ENCODE results near the gene SMG5.

Gene SMG5

DNA sequence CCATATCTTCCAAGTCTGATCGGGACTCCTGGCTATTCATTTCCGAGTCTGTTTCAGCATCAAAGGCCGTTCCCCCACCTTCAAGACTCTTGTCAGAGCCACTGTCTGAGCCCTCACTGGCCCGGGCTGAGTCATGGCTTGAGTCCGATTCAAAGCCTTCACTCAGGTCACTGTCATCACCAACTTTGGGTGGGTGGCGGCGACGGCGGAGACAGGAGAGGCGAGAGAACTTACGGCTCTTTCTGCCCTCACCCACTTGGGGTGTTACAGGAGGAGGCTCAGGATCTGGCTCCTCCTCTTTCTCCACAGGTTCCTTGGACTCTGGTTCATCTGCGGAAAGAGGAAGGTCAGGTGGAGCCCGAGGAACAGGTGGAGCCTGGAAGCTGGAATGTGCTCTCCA is 16.6 kb downstream of the SMG5 start:
- Mint-ChIP-seq H3K4me1 (no peaks in the 10 kb centered on the region), H3K36me3 (peaks cover 54% of the 10 kb centered on the region), H3K27me3 (no peaks in the 10 kb centered on the region), H3K27ac (no peak overlapping the region), H3K4me3 (no peak overlapping the region), H3K9me3 (no peaks in the 10 kb centered on the region)
- DNase-seq (ENCODE audit: low spot score in 2 of 2), result no peak
- no peak for ATAC-seq (ENCODE audit: low read depth)

- H3K4me3 Mint-ChIP-seq, result no peak overlapping the region
- H3K9me3 Mint-ChIP-seq, result no peaks in the 10 kb centered on the region
- H3K36me3 Mint-ChIP-seq, result peaks cover 62% of the 10 kb centered on the region
- no peaks in the 10 kb centered on the region for H3K4me1 Mint-ChIP-seq
- ATAC-seq (ENCODE audit: low read depth) (no peak), DNase-seq (ENCODE audit: low spot score in 2 of 2) (no peak)
- no peaks in the 10 kb centered on the region for H3K27me3 Mint-ChIP-seq
- no peak overlapping the region for H3K27ac Mint-ChIP-seq
Measured at GRCh38 chr1:156263288-156263655, 19.4 kb downstream of the SMG5 start.

- DNase-seq (ENCODE audit: low spot score in 2 of 2) (no peak), ATAC-seq (ENCODE audit: low read depth) (no peak)
Measured at GRCh38 chr1:156262461-156263287, 20.0 kb downstream of the SMG5 start.

DNA sequence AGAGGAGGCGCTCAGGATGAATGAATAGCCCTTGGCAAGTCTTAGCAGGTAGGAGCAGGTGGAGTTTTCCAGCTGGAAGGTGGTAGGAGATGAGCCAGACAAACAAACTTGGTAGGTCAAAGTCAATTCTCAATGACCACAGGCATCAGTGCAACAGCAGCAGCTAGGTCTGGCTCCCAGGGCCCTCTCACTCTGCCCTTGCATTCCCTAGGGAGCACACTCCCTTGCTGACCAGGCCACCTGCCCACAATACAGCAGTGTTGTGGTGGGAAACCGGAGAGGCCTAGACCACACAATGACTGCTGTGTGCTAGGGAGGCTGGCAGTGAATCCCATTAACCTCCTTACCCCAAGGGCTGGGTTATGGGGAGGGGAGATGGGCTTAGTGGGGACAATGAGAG is 21.7 kb downstream of the SMG5 start:
- Mint-ChIP-seq H3K36me3 (peaks cover 51% of the 10 kb centered on the region), H3K27ac (peak overlapping the region; percentile 38), H3K9me3 (no peaks in the 10 kb centered on the region), H3K4me3 (no peak overlapping the region), H3K4me1 (no peaks in the 10 kb centered on the region), H3K27me3 (no peaks in the 10 kb centered on the region)
- ATAC-seq (ENCODE audit: low read depth) (no peak), DNase-seq (ENCODE audit: low spot score in 2 of 2) (no peak)

More at GRCh38 chr1:156262461-156263287, 20.0 kb downstream of the SMG5 start:
- H3K36me3 Mint-ChIP-seq, result peaks cover 62% of the 10 kb centered on the region
- peak overlapping the region; percentile 9 for H3K27ac Mint-ChIP-seq
- H3K4me3 Mint-ChIP-seq, result no peak overlapping the region
- no peaks in the 10 kb centered on the region for H3K27me3 Mint-ChIP-seq
- H3K4me1 Mint-ChIP-seq, result no peaks in the 10 kb centered on the region
- H3K9me3 Mint-ChIP-seq, result no peaks in the 10 kb centered on the region

GRCh38 chr1:156259805-156260204 is 22.8 kb downstream of the SMG5 start:
- no peak for DNase-seq (ENCODE audit: low spot score in 2 of 2)
- H3K4me3 Mint-ChIP-seq, result no peak overlapping the region
- ATAC-seq (ENCODE audit: low read depth), result no peak
- H3K27ac Mint-ChIP-seq, result no peak overlapping the region
- H3K4me1 Mint-ChIP-seq, result no peaks in the 10 kb centered on the region
- H3K9me3 Mint-ChIP-seq, result no peaks in the 10 kb centered on the region
- H3K36me3 Mint-ChIP-seq, result peaks cover 46% of the 10 kb centered on the region
- H3K27me3 Mint-ChIP-seq, result no peaks in the 10 kb centered on the region

- ATAC-seq (ENCODE audit: low read depth) (no peak), DNase-seq (ENCODE audit: low spot score in 2 of 2) (no peak)
- Mint-ChIP-seq H3K27ac (no peak overlapping the region), H3K9me3 (no peaks in the 10 kb centered on the region), H3K4me3 (no peak overlapping the region), H3K4me1 (no peaks in the 10 kb centered on the region), H3K36me3 (peaks cover 44% of the 10 kb centered on the region), H3K27me3 (no peaks in the 10 kb centered on the region)
Measured at GRCh38 chr1:156258859-156259258, 23.8 kb downstream of the SMG5 start.

DNA sequence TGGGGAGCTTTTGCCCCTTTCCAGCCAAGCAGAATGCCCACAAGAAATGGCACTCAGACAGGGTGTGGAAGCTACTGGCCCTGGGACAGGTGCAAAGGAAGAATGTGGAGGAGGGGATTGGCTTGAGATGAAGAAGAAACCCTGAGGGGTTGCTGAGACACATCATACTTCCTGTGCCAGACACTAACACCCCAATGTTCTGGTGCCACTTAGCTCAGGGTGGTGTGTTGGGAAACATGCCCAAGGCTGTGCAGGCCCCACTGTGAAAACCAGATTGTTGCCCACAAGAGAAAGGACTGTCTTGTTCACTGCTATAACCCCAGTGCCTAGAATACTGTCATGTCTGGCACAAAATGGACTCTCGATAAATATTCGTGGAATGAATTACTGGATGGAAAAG is 24.9 kb downstream of the SMG5 start:
- H3K27me3 Mint-ChIP-seq, result no peaks in the 10 kb centered on the region
- H3K36me3 Mint-ChIP-seq, result peaks cover 43% of the 10 kb centered on the region
- H3K27ac Mint-ChIP-seq, result no peak overlapping the region
- H3K4me3 Mint-ChIP-seq, result no peak overlapping the region
- ATAC-seq (ENCODE audit: low read depth) (no peak), DNase-seq (ENCODE audit: low spot score in 2 of 2) (no peak)
- H3K4me1 Mint-ChIP-seq, result no peaks in the 10 kb centered on the region
- H3K9me3 Mint-ChIP-seq, result no peaks in the 10 kb centered on the region

- H3K36me3 Mint-ChIP-seq, result peaks cover 31% of the 10 kb centered on the region
- H3K9me3 Mint-ChIP-seq, result no peaks in the 10 kb centered on the region
- H3K4me3 Mint-ChIP-seq, result no peak overlapping the region
- H3K27me3 Mint-ChIP-seq, result no peaks in the 10 kb centered on the region
- no peak overlapping the region for H3K27ac Mint-ChIP-seq
- H3K4me1 Mint-ChIP-seq, result no peaks in the 10 kb centered on the region
- DNase-seq (ENCODE audit: low spot score in 2 of 2) (no peak), ATAC-seq (ENCODE audit: low read depth) (no peak)
Measured at GRCh38 chr1:156253634-156254033, 29.0 kb downstream of the SMG5 start.

DNA sequence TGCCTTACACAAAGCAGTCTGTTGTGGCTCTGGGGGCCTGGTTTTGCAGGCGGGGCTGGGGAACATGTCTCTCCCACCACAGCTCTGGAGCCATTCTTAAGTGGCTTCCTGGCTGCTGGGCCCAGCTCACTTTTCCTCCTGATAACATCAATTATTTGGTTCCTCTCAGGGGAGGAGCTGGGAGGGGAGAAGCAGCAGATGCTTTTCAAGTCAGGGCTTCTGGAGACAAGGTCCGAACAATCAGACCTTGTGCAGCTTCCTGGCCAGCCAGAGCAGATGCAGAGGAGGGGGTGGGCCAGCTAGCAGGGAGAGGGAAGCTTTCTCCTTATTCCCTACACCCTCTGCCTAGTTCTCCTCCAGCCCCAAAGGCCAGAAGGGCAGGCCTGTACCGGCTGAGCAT is 31.1 kb downstream of the SMG5 start:
- Mint-ChIP-seq H3K4me3 (no peak overlapping the region), H3K4me1 (peaks cover 2% of the 10 kb centered on the region), H3K36me3 (peaks cover 23% of the 10 kb centered on the region), H3K27ac (no peak overlapping the region), H3K27me3 (no peaks in the 10 kb centered on the region), H3K9me3 (no peaks in the 10 kb centered on the region)
- no peak for ATAC-seq (ENCODE audit: low read depth)
- DNase-seq (ENCODE audit: low spot score in 2 of 2), result no peak

- DNase-seq (ENCODE audit: low spot score in 2 of 2) (no peak), ATAC-seq (ENCODE audit: low read depth) (no peak)
- H3K9me3 Mint-ChIP-seq, result no peaks in the 10 kb centered on the region
- no peak overlapping the region for H3K27ac Mint-ChIP-seq
- peaks cover 2% of the 10 kb centered on the region for H3K27me3 Mint-ChIP-seq
- peaks cover 17% of the 10 kb centered on the region for H3K4me1 Mint-ChIP-seq
- H3K4me3 Mint-ChIP-seq, result no peak overlapping the region
- H3K36me3 Mint-ChIP-seq, result peaks cover 19% of the 10 kb centered on the region
Measured at GRCh38 chr1:156249593-156249992, 33.0 kb downstream of the SMG5 start.

DNA sequence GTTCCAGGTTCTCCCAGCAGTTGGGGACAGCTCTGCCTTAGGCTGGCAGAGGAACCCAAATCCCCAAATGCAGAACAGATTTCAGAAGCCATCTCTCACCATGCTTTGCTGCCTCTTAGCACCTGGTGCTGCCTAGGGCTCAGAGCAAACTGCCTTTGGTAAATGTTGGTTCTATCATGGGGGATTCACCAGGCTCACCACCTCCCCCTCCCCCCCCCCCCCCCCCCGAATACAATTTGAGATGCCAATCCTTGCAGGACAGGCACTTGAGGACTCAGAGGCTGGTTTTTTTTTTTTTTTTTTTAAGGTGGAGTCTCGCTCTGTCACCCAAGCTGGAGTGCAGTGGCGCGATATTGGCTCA is 34.3 kb downstream of the SMG5 start:
- no peak overlapping the region for H3K4me3 Mint-ChIP-seq
- peaks cover 17% of the 10 kb centered on the region for H3K4me1 Mint-ChIP-seq
- no peak for DNase-seq (ENCODE audit: low spot score in 2 of 2)
- no peaks in the 10 kb centered on the region for H3K9me3 Mint-ChIP-seq
- H3K27ac Mint-ChIP-seq, result no peak overlapping the region
- peaks cover 12% of the 10 kb centered on the region for H3K36me3 Mint-ChIP-seq
- no peak for ATAC-seq (ENCODE audit: low read depth)
- H3K27me3 Mint-ChIP-seq, result peaks cover 5% of the 10 kb centered on the region

- Mint-ChIP-seq H3K27me3 (peaks cover 5% of the 10 kb centered on the region), H3K4me3 (no peak within 1 kb of the TSS), H3K9me3 (no peaks in the 10 kb centered on the region), H3K27ac (no peak within 1 kb of the TSS), H3K36me3 (peaks cover 8% of the 10 kb centered on the region), H3K4me1 (peaks cover 17% of the 10 kb centered on the region)
- no peak for DNase-seq (ENCODE audit: low spot score in 2 of 2)
- ATAC-seq (ENCODE audit: low read depth), result no peak
Measured at GRCh38 chr1:156247460-156248322, 34.9 kb downstream of the SMG5 start, which contains the start of gene PAQR6. PAQR6 (minus strand) TSS chr1:156248056; CDS start chr1:156246731, 1,325 bp downstream.

- ATAC-seq (ENCODE audit: low read depth), result no peak
- H3K27me3 Mint-ChIP-seq, result peaks cover 5% of the 10 kb centered on the region
- no peaks in the 10 kb centered on the region for H3K9me3 Mint-ChIP-seq
- peaks cover 5% of the 10 kb centered on the region for H3K36me3 Mint-ChIP-seq
- H3K4me3 Mint-ChIP-seq, result no peak overlapping the region
- no peak for DNase-seq (ENCODE audit: low spot score in 2 of 2)
- no peak overlapping the region for H3K27ac Mint-ChIP-seq
- peaks cover 17% of the 10 kb centered on the region for H3K4me1 Mint-ChIP-seq
Measured at GRCh38 chr1:156246781-156247459, 35.7 kb downstream of the SMG5 start.

GRCh38 chr1:156246241-156246780 is 36.3 kb downstream of the SMG5 start:
- peaks cover 17% of the 10 kb centered on the region for H3K4me1 Mint-ChIP-seq
- peaks cover 5% of the 10 kb centered on the region for H3K27me3 Mint-ChIP-seq
- ATAC-seq (ENCODE audit: low read depth) (no peak), DNase-seq (ENCODE audit: low spot score in 2 of 2) (no peak)
- H3K4me3 Mint-ChIP-seq, result peak overlapping the region; percentile 58
- no peak overlapping the region for H3K27ac Mint-ChIP-seq
- H3K9me3 Mint-ChIP-seq, result no peaks in the 10 kb centered on the region
- peaks cover 5% of the 10 kb centered on the region for H3K36me3 Mint-ChIP-seq
